HEK293T (cell line): Measurements from ENCODE around the gene SDS.
A peak's percentile ranks its signal among the peaks of the same experiment; 100 is the strongest.

Source experiments
- CTCF ChIA-PET: fragments of 350-600 bp; formaldehyde crosslinking; extraction: SDS; loops from one replicate; lab custom pipeline; 2021; ENCODE audit warnings: antibody characterized with exemption, inconsistent platforms; lab: Yijun Ruan, JAX
- POLR2A ChIA-PET: fragments of 350-600 bp; formaldehyde crosslinking; extraction: SDS; loops from one replicate; lab custom pipeline; 2020; ENCODE audit warnings: antibody characterized with exemption, inconsistent platforms; lab: Yijun Ruan, JAX
- DNase-seq: peaks from one replicate; pipeline ENCODE4 v3.0.0; 2012; ENCODE audit warnings: mixed read lengths; ENCODE audit errors: extremely low spot score
- ARNT ChIP-seq: fragments of 450-650 bp; IDR thresholded peaks from 2 replicates; pipeline ENCODE4 v1.6.1; 2017; ENCODE audit warnings: mild to moderate bottlenecking
- BHLHE40 ChIP-seq: fragments of 450-650 bp; IDR thresholded peaks from 2 replicates; pipeline ENCODE4 v1.6.1; 2016; ENCODE audit warnings: mild to moderate bottlenecking, moderate library complexity, borderline replicate concordance
- CTBP1 ChIP-seq: fragments of 450-650 bp; IDR thresholded peaks from 2 replicates; pipeline ENCODE4 v1.6.1; 2016; ENCODE audit warnings: borderline replicate concordance
- ELF4 ChIP-seq: fragments of 450-650 bp; IDR thresholded peaks from 2 replicates; pipeline ENCODE4 v1.6.1; 2017; ENCODE audit warnings: antibody characterized with exemption
- FOXA1 ChIP-seq: fragments of 450-650 bp; IDR thresholded peaks from 2 replicates; pipeline ENCODE4 v1.6.1; 2016; ENCODE audit warnings: mild to moderate bottlenecking
- FOXK2 ChIP-seq: fragments of 450-650 bp; IDR thresholded peaks from 2 replicates; pipeline ENCODE4 v1.6.1; 2016; ENCODE audit warnings: mild to moderate bottlenecking
- FOXM1 ChIP-seq: fragments of 450-650 bp; IDR thresholded peaks from 2 replicates; pipeline ENCODE4 v1.6.1; 2017; ENCODE audit warnings: mild to moderate bottlenecking, borderline replicate concordance
- HDGF ChIP-seq: fragments of 450-650 bp; IDR thresholded peaks from 2 replicates; pipeline ENCODE4 v1.6.1; 2017; ENCODE audit warnings: antibody characterized with exemption, borderline replicate concordance
- L3MBTL2 ChIP-seq: fragments of 450-650 bp; conservative IDR thresholded peaks from 2 replicates; pipeline ENCODE4 v1.6.1; 2016; ENCODE audit warnings: mild to moderate bottlenecking
- LEF1 ChIP-seq: fragments of 450-650 bp; IDR thresholded peaks from 2 replicates; pipeline ENCODE4 v1.6.1; 2017; ENCODE audit warnings: mild to moderate bottlenecking, borderline replicate concordance
- NFRKB ChIP-seq: fragments of 450-650 bp; IDR thresholded peaks from 2 replicates; pipeline ENCODE4 v1.6.1; 2016; ENCODE audit warnings: mild to moderate bottlenecking, moderate library complexity
- SP1 ChIP-seq: fragments of 450-650 bp; IDR thresholded peaks from 2 replicates; pipeline ENCODE4 v1.6.1; 2017
- SUZ12 ChIP-seq: fragments of 450-650 bp; IDR thresholded peaks from 2 replicates; pipeline ENCODE4 v1.6.1; 2016; ENCODE audit warnings: mild to moderate bottlenecking
- TARDBP ChIP-seq: fragments of 450-650 bp; IDR thresholded peaks from 2 replicates; pipeline ENCODE4 v1.6.1; 2016
- ZNF384 ChIP-seq: fragments of 450-650 bp; IDR thresholded peaks from 2 replicates; pipeline ENCODE4 v1.6.1; 2016
- TF ChIP-seq, protein P1 (sequence below): fragments of 450-650 bp; IDR thresholded peaks from 2 replicates; pipeline ENCODE4 v1.6.1; 2016

Gene SDS

DNA sequence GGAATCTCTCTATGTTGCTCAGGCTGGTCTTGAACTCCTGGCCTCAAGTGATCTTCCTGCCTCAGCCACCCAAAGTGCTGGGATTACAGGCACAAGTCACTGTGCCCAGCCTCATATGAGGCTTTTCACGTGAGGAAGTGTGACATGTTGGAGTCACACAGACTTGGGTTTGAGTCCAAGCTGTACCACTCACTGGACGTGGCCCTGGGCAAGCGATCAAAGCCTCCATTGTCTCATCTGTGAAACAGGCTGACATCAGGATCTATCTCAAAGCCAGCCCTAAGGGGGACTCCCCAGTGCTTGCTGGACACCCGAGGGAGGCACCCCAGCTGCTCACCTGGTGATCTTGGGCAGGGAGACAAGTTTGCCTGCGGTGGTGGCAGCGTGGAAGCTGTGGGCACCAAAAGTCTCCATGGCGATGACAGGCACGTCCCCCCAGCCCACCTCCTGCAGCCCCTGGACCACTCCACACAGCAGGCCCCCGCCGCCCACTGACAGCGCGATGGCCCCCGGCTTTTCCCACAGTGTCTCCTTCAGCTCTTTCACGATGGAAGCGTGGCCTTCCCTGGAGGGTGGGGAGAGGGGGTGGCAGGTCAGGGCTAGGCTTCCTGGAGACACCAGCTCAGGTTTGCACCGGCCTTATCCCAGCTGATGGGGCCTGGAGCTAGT, 6.7 kb downstream of the SDS start:
- no peak for DNase-seq
- TF ChIP-seq ARNT: no peak
- no peak for TF ChIP-seq TARDBP
- TF ChIP-seq, protein P1, sequence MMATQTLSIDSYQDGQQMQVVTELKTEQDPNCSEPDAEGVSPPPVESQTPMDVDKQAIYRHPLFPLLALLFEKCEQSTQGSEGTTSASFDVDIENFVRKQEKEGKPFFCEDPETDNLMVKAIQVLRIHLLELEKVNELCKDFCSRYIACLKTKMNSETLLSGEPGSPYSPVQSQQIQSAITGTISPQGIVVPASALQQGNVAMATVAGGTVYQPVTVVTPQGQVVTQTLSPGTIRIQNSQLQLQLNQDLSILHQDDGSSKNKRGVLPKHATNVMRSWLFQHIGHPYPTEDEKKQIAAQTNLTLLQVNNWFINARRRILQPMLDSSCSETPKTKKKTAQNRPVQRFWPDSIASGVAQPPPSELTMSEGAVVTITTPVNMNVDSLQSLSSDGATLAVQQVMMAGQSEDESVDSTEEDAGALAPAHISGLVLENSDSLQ: no peak
- TF ChIP-seq FOXK2: no peak
- no peak for TF ChIP-seq L3MBTL2
- no peak for TF ChIP-seq FOXM1
- no peak for TF ChIP-seq CTBP1
- TF ChIP-seq HDGF: no peak
- TF ChIP-seq FOXA1: no peak
- TF ChIP-seq NFRKB: no peak
- TF ChIP-seq ZNF384: no peak
- no peak for TF ChIP-seq BHLHE40
- no peak for TF ChIP-seq SP1
- TF ChIP-seq ELF4: no peak
- no peak for TF ChIP-seq LEF1
- no peak for TF ChIP-seq SUZ12
- POLR2A ChIA-PET: no interaction called here
- CTCF ChIA-PET: interaction anchor here (0.9 to 1.3 kb wide), 2 partner anchors 9 to 29 kb away, joined by 3 read pairs; no protein-coding TSS in a partner anchor

- DNase-seq: no peak
- CTCF ChIA-PET: no interaction called here
- TF ChIP-seq ELF4 (no peak), CTBP1 (no peak), ARNT (no peak)
- TF ChIP-seq, protein P1: no peak
- POLR2A ChIA-PET: no interaction called here
Observed at GRCh38 chr12:113396200-113396599, 7.5 kb downstream of the SDS start.

DNA sequence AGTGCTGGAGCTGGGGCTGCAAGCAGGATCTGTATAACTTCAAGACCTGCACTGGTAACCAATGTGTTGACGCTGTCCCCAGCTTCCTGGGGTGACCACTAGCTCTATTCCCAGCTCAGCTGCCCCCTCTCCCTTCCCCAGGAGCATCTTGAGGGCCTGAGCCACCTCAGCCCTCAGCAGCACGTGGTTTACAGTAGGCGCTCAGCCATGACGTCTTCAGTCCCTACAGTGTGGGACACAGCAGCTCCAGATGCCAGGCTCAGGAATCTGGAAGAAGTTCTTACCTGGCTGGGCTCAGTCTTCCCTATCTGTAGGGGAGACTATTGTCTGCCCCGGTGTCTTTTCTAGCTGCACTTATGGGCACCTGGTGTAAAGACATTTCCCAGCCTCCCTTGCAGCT, 8.6 kb downstream of the SDS start:
- ChIA-PET CTCF (no interaction called here), POLR2A (no interaction called here)
- no peak for DNase-seq
- no peak for TF ChIP-seq NFRKB
- TF ChIP-seq HDGF: no peak
- no peak for TF ChIP-seq ELF4
- no peak for TF ChIP-seq ARNT
- no peak for TF ChIP-seq SUZ12
- TF ChIP-seq, protein P1: no peak
- TF ChIP-seq L3MBTL2: no peak
- TF ChIP-seq SP1: no peak
- TF ChIP-seq LEF1: no peak
- no peak for TF ChIP-seq FOXK2
- no peak for TF ChIP-seq CTBP1
- TF ChIP-seq FOXA1: no peak
- no peak for TF ChIP-seq FOXM1
- TF ChIP-seq TARDBP: no peak
- no peak for TF ChIP-seq ZNF384
- TF ChIP-seq BHLHE40: no peak

GRCh38 chr12:113393749-113394148, 9.9 kb downstream of the SDS start:
- ChIA-PET POLR2A (no interaction called here), CTCF (no interaction called here)
- TF ChIP-seq FOXK2 (no peak), CTBP1 (no peak), ELF4 (no peak), NFRKB (no peak), SP1 (no peak), LEF1 (no peak), L3MBTL2 (no peak), TARDBP (no peak), SUZ12 (no peak), BHLHE40 (no peak), FOXM1 (no peak), ZNF384 (no peak), FOXA1 (no peak), ARNT (no peak), HDGF (no peak)
- TF ChIP-seq, protein P1: no peak
- no peak for DNase-seq

GRCh38 chr12:113392988-113393579, 10.6 kb downstream of the SDS start:
- peak; percentile 82 for DNase-seq
- TF ChIP-seq TARDBP (no peak), SUZ12 (no peak), ELF4 (no peak), ZNF384 (no peak), BHLHE40 (no peak), FOXK2 (no peak)
- TF ChIP-seq, protein P1: peak; percentile 66
- CTCF ChIA-PET: no interaction called here
- POLR2A ChIA-PET: no interaction called here
